Effector memory CD8-positive, alpha-beta T cell (primary cell): Measurements from ENCODE around the gene SLC66A2.

ENCODE experiments used
- ATAC-seq: fragments of 150-1000 bp; cut with Tn5 transposase; replicated peaks from 2 replicates; pipeline ENCODE4 v1.10.0; 2021; ENCODE audit warnings: mild to moderate bottlenecking, moderate library complexity
- DNase-seq, 3 experiments: peaks; one replicate each; pipeline ENCODE4 v3.0.0; 2021
- H3K27ac Mint-ChIP-seq, 2 donors: one replicate each; pipeline ENCODE4 v1.8.0; 2022; ENCODE audit warnings: mild to moderate bottlenecking in 2 of 2, mixed read lengths in 2 of 2, moderate library complexity in 2 of 2
- H3K27me3 Mint-ChIP-seq, 2 donors: one replicate each; pipeline ENCODE4 v1.8.0; 2022; ENCODE audit warnings: mixed read lengths in 2 of 2
- H3K36me3 Mint-ChIP-seq: one replicate; pipeline ENCODE4 v1.8.0; 2022; ENCODE audit warnings: mild to moderate bottlenecking, moderate library complexity, mixed read lengths; ENCODE audit not compliant: insufficient read depth
- H3K4me1 Mint-ChIP-seq, 2 donors: one replicate each; pipeline ENCODE4 v1.8.0; 2022; ENCODE audit warnings: low read depth in 2 of 2, mixed read lengths in 2 of 2
- H3K4me3 Mint-ChIP-seq, 2 donors: one replicate each; pipeline ENCODE4 v1.8.0; 2022; ENCODE audit warnings: mild to moderate bottlenecking in 2 of 2, mixed read lengths in 2 of 2, moderate library complexity in 2 of 2
- H3K9me3 Mint-ChIP-seq, 2 donors: one replicate each; pipeline ENCODE4 v1.8.0; 2022; ENCODE audit warnings: mixed read lengths in 2 of 2

Gene SLC66A2

GRCh38 chr18:79952996-79953559 is 1.6 kb upstream of the SLC66A2 start:
- Mint-ChIP-seq H3K4me1 (peaks cover 18% of the 10 kb centered on the region in 2 donors), H3K36me3 (peaks cover 7% of the 10 kb centered on the region), H3K27ac (no peak overlapping the region), H3K4me3 (peak overlapping the region in 1 of 2 donors; percentile 60), H3K9me3 (no peaks in the 10 kb centered on the region), H3K27me3 (no peaks in the 10 kb centered on the region)
- ATAC-seq, result no peak
- DNase-seq, result no peak

GRCh38 chr18:79952456-79952995 is 1.1 kb upstream of the SLC66A2 start:
- peaks cover 18% of the 10 kb centered on the region in 2 donors for H3K4me1 Mint-ChIP-seq
- DNase-seq (no peak), ATAC-seq (no peak)
- H3K27ac Mint-ChIP-seq, result no peak overlapping the region
- H3K27me3 Mint-ChIP-seq, result no peaks in the 10 kb centered on the region
- H3K9me3 Mint-ChIP-seq, result no peaks in the 10 kb centered on the region
- peak overlapping the region; percentile 40 to 51 for H3K4me3 Mint-ChIP-seq
- H3K36me3 Mint-ChIP-seq, result peaks cover 7% of the 10 kb centered on the region

GRCh38 chr18:79950515-79951341 is 725 bp downstream of the SLC66A2 start:
- Mint-ChIP-seq H3K9me3 (no peaks in the 10 kb centered on the region), H3K36me3 (peaks cover 14% of the 10 kb centered on the region), H3K27me3 (no peaks in the 10 kb centered on the region), H3K27ac (peak overlapping the region; percentile 74 to 84), H3K4me1 (peaks cover 18 to 21% of the 10 kb centered on the region in 2 donors), H3K4me3 (peak overlapping the region; percentile 79 to 80)
- DNase-seq (peak in 1 of 3 experiments; percentile 24), ATAC-seq (peak; percentile 44)

- peak overlapping the region; percentile 74 to 84 for H3K27ac Mint-ChIP-seq
These were observed 1.6 kb downstream of the SLC66A2 start for GRCh38 chr18:79949697-79950487.

GRCh38 chr18:79948719-79949411 is 2.6 kb downstream of the SLC66A2 start:
- peak overlapping the region in 1 of 2 donors; percentile 74 for H3K27ac Mint-ChIP-seq
- no peaks in the 10 kb centered on the region for H3K27me3 Mint-ChIP-seq
- peaks cover 31 to 36% of the 10 kb centered on the region in 2 donors for H3K4me1 Mint-ChIP-seq
- peak overlapping the region; percentile 79 to 80 for H3K4me3 Mint-ChIP-seq
- no peak for DNase-seq
- ATAC-seq, result no peak
- H3K9me3 Mint-ChIP-seq, result no peaks in the 10 kb centered on the region
- peaks cover 14% of the 10 kb centered on the region for H3K36me3 Mint-ChIP-seq

More at GRCh38 chr18:79949697-79950487, 1.6 kb downstream of the SLC66A2 start:
- ATAC-seq (no peak), DNase-seq (no peak)
- Mint-ChIP-seq H3K9me3 (no peaks in the 10 kb centered on the region), H3K4me1 (peaks cover 21 to 26% of the 10 kb centered on the region in 2 donors), H3K36me3 (peaks cover 14% of the 10 kb centered on the region), H3K27me3 (no peaks in the 10 kb centered on the region), H3K4me3 (peak overlapping the region; percentile 79 to 80)

GRCh38 chr18:79947881-79948610 is 3.4 kb downstream of the SLC66A2 start:
- Mint-ChIP-seq H3K4me3 (peak overlapping the region in 1 of 2 donors; percentile 80), H3K36me3 (peaks cover 14% of the 10 kb centered on the region), H3K4me1 (peaks cover 31 to 36% of the 10 kb centered on the region in 2 donors), H3K27me3 (no peaks in the 10 kb centered on the region), H3K27ac (peak overlapping the region in 1 of 2 donors; percentile 51), H3K9me3 (no peaks in the 10 kb centered on the region)
- DNase-seq, result no peak
- no peak for ATAC-seq

- H3K4me1 Mint-ChIP-seq, result peaks cover 32 to 36% of the 10 kb centered on the region in 2 donors
- no peaks in the 10 kb centered on the region for H3K27me3 Mint-ChIP-seq
- ATAC-seq, result no peak
- peaks cover 17% of the 10 kb centered on the region for H3K36me3 Mint-ChIP-seq
- H3K9me3 Mint-ChIP-seq, result no peaks in the 10 kb centered on the region
- DNase-seq, result no peak
- H3K27ac Mint-ChIP-seq, result no peak overlapping the region
- no peak overlapping the region for H3K4me3 Mint-ChIP-seq
These were observed 4.2 kb downstream of the SLC66A2 start for GRCh38 chr18:79947054-79947755.

GRCh38 chr18:79945118-79946042 is 6.1 kb downstream of the SLC66A2 start:
- Mint-ChIP-seq H3K36me3 (peaks cover 20% of the 10 kb centered on the region), H3K27me3 (no peaks in the 10 kb centered on the region), H3K27ac (peak overlapping the region; percentile 89 to 94), H3K9me3 (no peaks in the 10 kb centered on the region), H3K4me1 (peaks cover 34 to 35% of the 10 kb centered on the region in 2 donors), H3K4me3 (peak overlapping the region in 1 of 2 donors; percentile 13)
- DNase-seq (no peak), ATAC-seq (no peak)

- peaks cover 30 to 32% of the 10 kb centered on the region in 2 donors for H3K4me1 Mint-ChIP-seq
- peak overlapping the region; percentile 89 to 94 for H3K27ac Mint-ChIP-seq
- DNase-seq (no peak), ATAC-seq (peak; percentile 63)
- H3K27me3 Mint-ChIP-seq, result no peaks in the 10 kb centered on the region
- peak overlapping the region; percentile 13 to 33 for H3K4me3 Mint-ChIP-seq
- peaks cover 21% of the 10 kb centered on the region for H3K36me3 Mint-ChIP-seq
- no peaks in the 10 kb centered on the region for H3K9me3 Mint-ChIP-seq
These were observed 6.7 kb downstream of the SLC66A2 start for GRCh38 chr18:79944746-79945117.

- DNase-seq (no peak), ATAC-seq (peak; percentile 73)
- Mint-ChIP-seq H3K9me3 (no peaks in the 10 kb centered on the region), H3K27ac (peak overlapping the region; percentile 89 to 94), H3K27me3 (no peaks in the 10 kb centered on the region), H3K4me3 (peak overlapping the region; percentile 13 to 33), H3K4me1 (peaks cover 28 to 29% of the 10 kb centered on the region in 2 donors), H3K36me3 (peaks cover 26% of the 10 kb centered on the region)
These were observed 7.2 kb downstream of the SLC66A2 start for GRCh38 chr18:79944126-79944731.
